ENCODE results near the gene CCNQ.

- TF ChIP-seq, protein P1, sequence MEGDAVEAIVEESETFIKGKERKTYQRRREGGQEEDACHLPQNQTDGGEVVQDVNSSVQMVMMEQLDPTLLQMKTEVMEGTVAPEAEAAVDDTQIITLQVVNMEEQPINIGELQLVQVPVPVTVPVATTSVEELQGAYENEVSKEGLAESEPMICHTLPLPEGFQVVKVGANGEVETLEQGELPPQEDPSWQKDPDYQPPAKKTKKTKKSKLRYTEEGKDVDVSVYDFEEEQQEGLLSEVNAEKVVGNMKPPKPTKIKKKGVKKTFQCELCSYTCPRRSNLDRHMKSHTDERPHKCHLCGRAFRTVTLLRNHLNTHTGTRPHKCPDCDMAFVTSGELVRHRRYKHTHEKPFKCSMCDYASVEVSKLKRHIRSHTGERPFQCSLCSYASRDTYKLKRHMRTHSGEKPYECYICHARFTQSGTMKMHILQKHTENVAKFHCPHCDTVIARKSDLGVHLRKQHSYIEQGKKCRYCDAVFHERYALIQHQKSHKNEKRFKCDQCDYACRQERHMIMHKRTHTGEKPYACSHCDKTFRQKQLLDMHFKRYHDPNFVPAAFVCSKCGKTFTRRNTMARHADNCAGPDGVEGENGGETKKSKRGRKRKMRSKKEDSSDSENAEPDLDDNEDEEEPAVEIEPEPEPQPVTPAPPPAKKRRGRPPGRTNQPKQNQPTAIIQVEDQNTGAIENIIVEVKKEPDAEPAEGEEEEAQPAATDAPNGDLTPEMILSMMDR (IDR thresholded peaks at IDR 0.05; ENCODE audit: low read length) = no peak
- TF ChIP-seq EZH2 (optimal IDR thresholded peaks at IDR 0.05; ENCODE audit: low read depth, low read length) (no peak), EZH2phosphoT487 (IDR thresholded peaks at IDR 0.05; ENCODE audit: low read length) (no peak)
These were observed 48.8 kb upstream of the CCNQ start for GRCh38 chrX:153647461-153648357.

All from MM.1S (cell line).